HepG2 (cell line): ENCODE results near the gene OSBPL10. TPM values are rescaled to one million over a fixed set of nuclear protein-coding genes. Genes with fewer than 3 reads are reported as not detected.

Source experiments
- ARNT2 ChIP-seq: sonication (generic); formaldehyde crosslinking; IDR thresholded peaks from 2 replicates; pipeline ENCODE4 v1.8.0; 2022; ENCODE audit warnings: mild to moderate bottlenecking, low read depth, missing genetic modification reagents, moderate library complexity
- CEBPG ChIP-seq: IDR thresholded peaks from 2 replicates; pipeline ENCODE4 v1.6.1; 2016
- HMG20A ChIP-seq: IDR thresholded peaks from 2 replicates; pipeline ENCODE4 v1.6.1; 2016; ENCODE audit warnings: borderline replicate concordance
- MEF2D ChIP-seq: sonication (generic); formaldehyde crosslinking; IDR thresholded peaks from 2 replicates; pipeline ENCODE4 v1.5.1; 2020; ENCODE audit warnings: mild to moderate bottlenecking, missing genetic modification reagents
- PAXIP1 ChIP-seq: sonication (generic); formaldehyde crosslinking; conservative IDR thresholded peaks from 2 replicates; pipeline ENCODE4 v1.4.0; 2020; ENCODE audit warnings: mild to moderate bottlenecking, missing genetic modification reagents, moderate library complexity
- POGZ ChIP-seq: sonication (generic); formaldehyde crosslinking; IDR thresholded peaks from 2 replicates; pipeline ENCODE4 v1.4.0; 2020; ENCODE audit warnings: mild to moderate bottlenecking, missing genetic modification reagents
- SMARCC2 ChIP-seq: fragments of 450-650 bp; IDR thresholded peaks from 2 replicates; pipeline ENCODE4 v1.6.1; 2017; ENCODE audit warnings: antibody characterized with exemption, mild to moderate bottlenecking
- TRIM24 ChIP-seq: sonication (generic); formaldehyde crosslinking; IDR thresholded peaks from 2 replicates; pipeline ENCODE4 v1.8.0; 2022; ENCODE audit warnings: mild to moderate bottlenecking, missing genetic modification reagents
- ZBTB7A ChIP-seq: sonication (generic); formaldehyde crosslinking; IDR thresholded peaks from 2 replicates; pipeline ENCODE4 v1.8.0; 2022; ENCODE audit warnings: mild to moderate bottlenecking, missing genetic modification reagents
- ZFP37 ChIP-seq: sonication (generic); formaldehyde crosslinking; IDR thresholded peaks from 2 replicates; pipeline ENCODE4 v1.4.0; 2020; ENCODE audit warnings: missing genetic modification reagents, borderline replicate concordance
- ZMYM3 ChIP-seq: sonication (generic); formaldehyde crosslinking; IDR thresholded peaks from 2 replicates; pipeline ENCODE4 v1.5.1; 2020; ENCODE audit warnings: mild to moderate bottlenecking, missing genetic modification reagents
- ZNF326 ChIP-seq: sonication (generic); formaldehyde crosslinking; IDR thresholded peaks from 2 replicates; pipeline ENCODE4 v1.4.0; 2020; ENCODE audit warnings: missing genetic modification reagents, borderline replicate concordance
- ZNF329 ChIP-seq: sonication (generic); formaldehyde crosslinking; IDR thresholded peaks from 2 replicates; pipeline ENCODE4 v1.9.0; 2021; ENCODE audit warnings: low read depth, mild to moderate bottlenecking, missing genetic modification reagents
- ZNF550 ChIP-seq: sonication (generic); formaldehyde crosslinking; IDR thresholded peaks from 2 replicates; pipeline ENCODE4 v1.4.0; 2020; ENCODE audit warnings: mild to moderate bottlenecking, missing genetic modification reagents, borderline replicate concordance
- ZNF577 ChIP-seq: sonication (generic); formaldehyde crosslinking; IDR thresholded peaks from 2 replicates; pipeline ENCODE4 v1.4.0; 2020; ENCODE audit warnings: mild to moderate bottlenecking, low read depth, missing genetic modification reagents, borderline replicate concordance
- ZSCAN29 ChIP-seq: sonication (generic); formaldehyde crosslinking; conservative IDR thresholded peaks from 2 replicates; pipeline ENCODE4 v1.4.0; 2020; ENCODE audit warnings: mild to moderate bottlenecking, missing genetic modification reagents
- polyA plus RNA-seq, 8 experiments: library from polyadenylated mRNA; depleted of rRNA in 3 of 8; stranded (reverse) in 7 of 8; unstranded in 1 of 8; fragments of >200 nt; fragmentation: Illumina TruSeq in 4 of 8; extraction: Trizol in 4 of 8; gene quantifications; 2 replicates each; pipeline versions ENCODE4 v1.2.1 to v1.2.3, GENCODE V29; 2011 to 2016; ENCODE audit warnings: low read depth in 4 of 8, missing spikeins in 1 of 8, mixed read lengths in 1 of 8; ENCODE audit not compliant: insufficient read depth in 1 of 8
- total RNA-seq, 5 experiments: library from RNA; depleted of rRNA; stranded (reverse); fragments of >200 nt; fragmentation: Illumina TruSeq; extraction: Trizol; gene quantifications; 2 replicates each; pipeline ENCODE4 v1.2.3, GENCODE V29; 2016; ENCODE audit warnings: low read depth in 1 of 5
- TF ChIP-seq, protein P1 (sequence below): sonication (generic); formaldehyde crosslinking; IDR thresholded peaks from 2 replicates; pipeline ENCODE4 v1.5.0; 2020; ENCODE audit warnings: mild to moderate bottlenecking, missing genetic modification reagents, moderate library complexity
- TF ChIP-seq, protein P2 (sequence below): sonication (generic); formaldehyde crosslinking; IDR thresholded peaks from 2 replicates; pipeline ENCODE4 v1.5.1; 2020; ENCODE audit warnings: missing genetic modification reagents, mild to moderate bottlenecking, borderline replicate concordance

The OSBPL10 gene
- total and polyA plus RNA-seq, 2 of the 13 experiments (the other 11 are each of a cell fraction or from before 2014, with no cell fraction given): 10.3 to 28.6 TPM

GRCh38 chr3:31636694-31637442 is 344.2 kb downstream of the OSBPL10 start (continued):
- TF ChIP-seq ZNF550 (no peak), MEF2D (CRISPR knock-in tag) (no peak), PAXIP1 (CRISPR knock-in tag) (peak; percentile 47; the same call in 1 of the 2 replicates), ZNF326 (CRISPR knock-in tag) (no peak), HMG20A (peak; percentile 63; the same call in 1 of the 2 replicates), SMARCC2 (0 out of 2 replicates have a peak, but pooled peaks have one; percentile 23), ZNF329 (CRISPR knock-in tag) (no peak), ZFP37 (no peak), CEBPG (0 out of 2 replicates have a peak, but pooled peaks have one; percentile 11), ZBTB7A (no peak), ZSCAN29 (CRISPR knock-in tag) (no peak), ARNT2 (CRISPR knock-in tag) (no peak), POGZ (CRISPR knock-in tag) (peak; percentile 28; the same call in 1 of the 2 replicates), ZNF577 (CRISPR knock-in tag) (no peak), TRIM24 (CRISPR knock-in tag) (no peak), ZMYM3 (no peak)
- TF ChIP-seq, protein P1, sequence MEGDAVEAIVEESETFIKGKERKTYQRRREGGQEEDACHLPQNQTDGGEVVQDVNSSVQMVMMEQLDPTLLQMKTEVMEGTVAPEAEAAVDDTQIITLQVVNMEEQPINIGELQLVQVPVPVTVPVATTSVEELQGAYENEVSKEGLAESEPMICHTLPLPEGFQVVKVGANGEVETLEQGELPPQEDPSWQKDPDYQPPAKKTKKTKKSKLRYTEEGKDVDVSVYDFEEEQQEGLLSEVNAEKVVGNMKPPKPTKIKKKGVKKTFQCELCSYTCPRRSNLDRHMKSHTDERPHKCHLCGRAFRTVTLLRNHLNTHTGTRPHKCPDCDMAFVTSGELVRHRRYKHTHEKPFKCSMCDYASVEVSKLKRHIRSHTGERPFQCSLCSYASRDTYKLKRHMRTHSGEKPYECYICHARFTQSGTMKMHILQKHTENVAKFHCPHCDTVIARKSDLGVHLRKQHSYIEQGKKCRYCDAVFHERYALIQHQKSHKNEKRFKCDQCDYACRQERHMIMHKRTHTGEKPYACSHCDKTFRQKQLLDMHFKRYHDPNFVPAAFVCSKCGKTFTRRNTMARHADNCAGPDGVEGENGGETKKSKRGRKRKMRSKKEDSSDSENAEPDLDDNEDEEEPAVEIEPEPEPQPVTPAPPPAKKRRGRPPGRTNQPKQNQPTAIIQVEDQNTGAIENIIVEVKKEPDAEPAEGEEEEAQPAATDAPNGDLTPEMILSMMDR: no peak
- TF ChIP-seq, protein P2, sequence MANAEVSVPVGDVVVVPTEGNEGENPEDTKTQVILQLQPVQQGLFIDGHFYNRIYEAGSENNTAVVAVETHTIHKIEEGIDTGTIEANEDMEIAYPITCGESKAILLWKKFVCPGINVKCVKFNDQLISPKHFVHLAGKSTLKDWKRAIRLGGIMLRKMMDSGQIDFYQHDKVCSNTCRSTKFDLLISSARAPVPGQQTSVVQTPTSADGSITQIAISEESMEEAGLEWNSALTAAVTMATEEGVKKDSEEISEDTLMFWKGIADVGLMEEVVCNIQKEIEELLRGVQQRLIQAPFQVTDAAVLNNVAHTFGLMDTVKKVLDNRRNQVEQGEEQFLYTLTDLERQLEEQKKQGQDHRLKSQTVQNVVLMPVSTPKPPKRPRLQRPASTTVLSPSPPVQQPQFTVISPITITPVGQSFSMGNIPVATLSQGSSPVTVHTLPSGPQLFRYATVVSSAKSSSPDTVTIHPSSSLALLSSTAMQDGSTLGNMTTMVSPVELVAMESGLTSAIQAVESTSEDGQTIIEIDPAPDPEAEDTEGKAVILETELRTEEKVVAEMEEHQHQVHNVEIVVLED (CRISPR knock-in tag): no peak
